HG02759 (cell line): ENCODE measurements around the gene KATNA1.

Experiments used
- ATAC-seq: cut with Tn5 transposase; IDR thresholded peaks from one replicate; pipeline ENCODE4 v1.9.1; 2021; ENCODE audit warnings: mild to moderate bottlenecking, moderate library complexity; ENCODE audit not compliant: unreplicated experiment

Gene KATNA1

DNA sequence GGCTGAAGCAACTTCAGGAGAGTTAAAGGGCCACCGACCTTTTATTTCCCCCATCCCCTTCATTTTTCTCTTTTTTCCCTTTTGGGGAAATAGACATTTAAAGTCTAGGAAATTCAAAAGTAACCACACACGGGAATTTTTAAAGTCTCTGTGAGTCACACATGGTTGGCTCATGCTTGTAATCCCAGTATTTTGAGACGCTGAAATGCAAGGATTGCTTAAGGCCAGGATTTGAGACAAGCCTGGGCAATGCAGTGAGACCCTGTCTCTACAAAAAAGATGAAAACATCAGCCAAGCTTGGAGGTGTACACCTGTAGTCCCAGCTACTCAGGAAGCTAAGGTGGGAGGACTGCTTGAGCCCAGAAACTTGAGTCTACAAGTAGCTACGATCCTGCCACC, 34.2 kb downstream of the KATNA1 start:
- ATAC-seq, result no peak

DNA sequence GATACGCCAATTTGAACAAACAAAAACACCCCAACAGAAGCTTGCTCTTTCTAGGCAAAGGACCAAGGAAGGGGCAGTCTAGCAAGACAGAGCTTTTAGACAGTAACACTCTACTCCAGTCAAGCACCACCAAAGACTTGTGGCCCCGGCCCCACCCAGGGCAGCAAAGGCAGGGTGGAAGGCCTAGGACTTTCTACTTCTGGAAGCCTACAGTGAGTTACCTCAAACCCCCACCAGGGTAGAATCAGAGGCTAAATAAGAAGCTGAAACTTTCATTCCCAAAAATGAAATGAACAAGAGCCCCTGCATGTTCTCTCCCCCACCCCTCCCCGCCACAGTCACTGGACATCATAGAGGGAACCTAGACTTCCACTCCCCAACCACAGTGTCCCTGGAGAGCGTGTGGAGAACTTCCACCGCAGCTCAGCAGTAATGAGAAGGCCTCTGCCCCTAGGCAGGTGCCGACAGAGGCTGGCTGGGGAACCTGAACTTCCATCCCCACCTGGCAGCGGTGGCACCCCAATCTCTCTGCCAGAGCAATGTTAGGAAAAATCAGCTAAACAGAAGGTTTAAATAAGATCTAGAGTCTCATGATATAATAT, 40.0 kb downstream of the KATNA1 start:
- ATAC-seq, result peak; percentile 69

DNA sequence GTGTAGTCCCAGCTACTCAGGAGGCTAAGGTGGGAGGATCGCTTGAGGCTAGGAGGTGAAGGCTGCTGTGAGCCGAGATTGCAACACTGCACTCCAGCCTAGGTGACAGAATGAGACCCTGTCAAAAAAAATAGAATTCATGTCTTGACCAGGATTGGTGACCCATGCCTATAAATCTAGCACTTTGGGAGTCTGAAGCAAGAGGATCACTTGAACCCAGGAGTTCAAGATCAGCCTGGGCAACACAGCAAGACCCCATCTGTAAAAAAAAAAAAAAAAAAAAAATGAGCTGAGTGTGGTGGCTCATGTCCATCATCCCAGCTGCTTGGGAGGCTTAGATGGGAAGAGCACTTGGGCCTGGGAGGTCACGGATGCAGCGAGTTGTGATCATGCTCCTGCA, 48.0 kb downstream of the KATNA1 start:
- no peak for ATAC-seq

DNA sequence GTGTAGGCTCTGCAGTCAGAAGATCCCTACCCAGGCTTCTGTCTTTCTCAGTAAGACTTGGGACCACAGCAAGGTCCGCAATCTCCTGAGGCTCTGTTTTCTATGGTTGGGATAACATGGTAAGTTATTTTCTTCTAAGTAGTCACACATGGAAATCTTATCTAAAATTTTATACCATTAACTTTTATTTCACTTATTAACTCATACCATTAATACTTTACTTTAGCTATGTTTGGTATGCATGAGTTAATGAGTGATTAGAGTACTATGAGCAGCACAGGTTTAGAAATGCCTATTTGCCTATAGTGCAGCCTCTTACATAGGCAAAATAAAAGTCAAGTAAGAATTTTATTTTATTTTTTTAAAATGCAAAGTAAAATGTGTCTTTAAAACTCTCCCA, 55.1 kb downstream of the KATNA1 start:
- no peak for ATAC-seq

DNA sequence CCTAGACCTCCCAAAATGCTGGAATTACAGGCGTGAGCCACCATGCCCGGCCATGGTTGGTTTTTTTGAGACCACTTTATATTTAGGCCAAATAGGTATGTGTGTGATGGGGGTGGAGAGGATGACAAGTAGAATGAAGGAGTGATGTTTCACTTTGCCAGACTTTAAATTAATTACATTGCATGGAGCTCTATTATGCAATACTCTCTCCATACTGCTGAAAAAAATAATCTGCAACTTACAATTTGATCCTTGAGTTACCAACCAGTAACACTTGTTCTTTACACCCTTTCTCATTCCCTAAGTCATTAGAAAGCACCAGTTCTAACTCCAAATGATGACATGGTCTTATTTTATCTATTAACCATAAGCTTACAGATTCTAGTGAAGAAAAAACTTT, 55.5 kb downstream of the KATNA1 start:
- ATAC-seq, result no peak

DNA sequence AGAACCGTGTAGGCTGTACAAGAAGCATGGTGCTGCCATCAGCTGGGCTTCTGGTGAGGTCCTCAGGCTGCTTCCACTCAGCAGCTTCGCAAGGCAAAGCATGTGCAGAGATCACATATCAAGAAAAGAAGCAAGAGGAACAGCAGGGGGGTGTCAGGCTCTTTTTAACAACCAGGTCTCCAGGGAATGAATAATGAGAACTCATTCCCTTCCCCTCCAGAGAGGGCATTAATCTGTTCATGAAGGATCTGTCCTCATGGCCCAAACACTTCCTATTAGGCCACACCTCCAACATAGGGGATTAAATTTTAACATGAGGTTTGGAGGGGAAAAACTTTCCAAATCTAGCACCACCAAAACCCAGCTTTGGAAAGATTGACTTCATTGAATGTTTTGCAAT, 62.4 kb downstream of the KATNA1 start:
- ATAC-seq, result no peak

DNA sequence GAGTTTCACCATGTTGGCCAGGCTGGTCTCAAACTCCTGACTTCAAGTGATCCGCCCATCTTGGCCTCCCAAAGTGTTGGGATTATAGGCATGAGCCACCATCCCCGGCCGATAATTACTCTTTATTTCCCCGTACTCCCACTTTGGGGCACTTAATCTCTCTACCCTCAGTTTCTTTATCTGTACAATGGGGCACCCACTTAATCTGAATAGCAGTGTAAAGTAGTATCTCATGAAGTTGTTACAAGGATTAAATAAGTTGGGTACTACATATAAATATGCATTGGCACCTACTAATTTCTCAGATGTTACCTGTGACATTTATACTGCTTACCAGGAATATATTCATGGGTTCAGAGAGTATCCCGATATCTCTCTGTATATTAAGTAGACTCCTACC, 67.2 kb downstream of the KATNA1 start:
- ATAC-seq, result no peak

DNA sequence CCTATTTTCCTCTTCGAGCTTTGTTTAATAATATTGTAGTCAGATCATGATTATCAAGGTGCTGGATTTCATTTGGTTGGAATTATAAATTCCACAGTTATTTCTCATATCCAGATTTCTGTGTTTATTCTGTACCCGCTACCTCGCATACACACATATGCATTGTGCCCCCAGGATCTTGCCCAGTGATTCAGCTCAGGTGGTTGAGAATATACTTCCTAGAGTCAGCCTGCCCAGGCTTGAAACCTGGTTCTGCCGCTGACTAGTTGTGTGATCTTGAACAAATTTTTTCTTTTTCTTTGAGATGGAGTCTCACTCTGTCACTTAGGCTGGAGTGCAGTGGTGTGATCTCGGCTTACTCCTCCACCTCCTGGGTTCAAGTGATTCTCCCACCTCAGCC, 67.6 kb downstream of the KATNA1 start:
- ATAC-seq, result no peak

DNA sequence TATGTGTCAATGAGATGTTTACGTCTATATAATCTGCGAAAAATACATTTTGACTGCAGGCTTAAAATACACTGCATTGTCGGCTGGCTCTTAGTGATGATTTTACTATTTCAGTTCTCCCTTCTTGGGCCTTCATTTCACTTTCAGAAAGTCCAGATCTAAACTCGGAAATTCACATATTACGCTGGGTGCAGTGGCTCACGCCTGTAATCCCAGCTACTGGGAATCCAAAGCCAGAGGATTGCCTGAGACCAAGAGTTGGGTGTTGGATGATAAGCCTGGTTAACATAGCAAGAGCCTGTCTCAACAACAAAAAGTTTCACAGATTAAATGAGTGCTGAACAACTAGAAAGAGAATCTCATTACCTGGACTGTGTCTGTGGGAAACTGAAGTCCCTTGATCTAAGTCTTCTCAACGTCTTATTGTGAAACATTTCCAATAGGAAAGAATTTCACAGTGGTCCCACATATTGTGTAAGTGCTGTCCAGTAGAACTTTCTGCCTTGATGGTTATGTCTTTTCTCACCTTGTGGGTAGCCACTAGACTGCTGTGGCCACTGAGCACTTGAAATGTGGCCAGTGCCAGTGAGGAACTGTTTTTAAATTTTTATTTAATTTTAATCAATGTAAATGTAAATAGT, 80.4 kb downstream of the KATNA1 start:
- no peak for ATAC-seq

DNA sequence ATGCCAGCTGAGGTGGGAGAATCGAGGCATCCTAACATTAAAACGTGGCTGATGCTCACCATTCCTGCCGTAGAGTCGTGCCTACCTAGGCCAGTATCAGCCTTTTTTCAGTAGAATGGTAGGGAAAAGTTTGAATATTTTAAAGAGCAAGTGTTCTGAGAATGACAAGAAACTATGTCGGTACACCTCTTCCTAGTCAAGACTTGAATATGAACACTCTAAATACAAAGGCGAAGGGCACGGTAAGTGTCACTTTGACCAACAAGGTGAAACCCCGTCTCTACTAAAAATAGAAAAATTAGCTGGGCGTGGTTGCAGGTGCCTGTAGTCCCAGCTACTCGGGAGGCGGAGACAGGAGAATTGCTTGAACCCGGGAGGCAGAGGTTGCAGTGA, 81.3 kb downstream of the KATNA1 start:
- ATAC-seq, result no peak

DNA sequence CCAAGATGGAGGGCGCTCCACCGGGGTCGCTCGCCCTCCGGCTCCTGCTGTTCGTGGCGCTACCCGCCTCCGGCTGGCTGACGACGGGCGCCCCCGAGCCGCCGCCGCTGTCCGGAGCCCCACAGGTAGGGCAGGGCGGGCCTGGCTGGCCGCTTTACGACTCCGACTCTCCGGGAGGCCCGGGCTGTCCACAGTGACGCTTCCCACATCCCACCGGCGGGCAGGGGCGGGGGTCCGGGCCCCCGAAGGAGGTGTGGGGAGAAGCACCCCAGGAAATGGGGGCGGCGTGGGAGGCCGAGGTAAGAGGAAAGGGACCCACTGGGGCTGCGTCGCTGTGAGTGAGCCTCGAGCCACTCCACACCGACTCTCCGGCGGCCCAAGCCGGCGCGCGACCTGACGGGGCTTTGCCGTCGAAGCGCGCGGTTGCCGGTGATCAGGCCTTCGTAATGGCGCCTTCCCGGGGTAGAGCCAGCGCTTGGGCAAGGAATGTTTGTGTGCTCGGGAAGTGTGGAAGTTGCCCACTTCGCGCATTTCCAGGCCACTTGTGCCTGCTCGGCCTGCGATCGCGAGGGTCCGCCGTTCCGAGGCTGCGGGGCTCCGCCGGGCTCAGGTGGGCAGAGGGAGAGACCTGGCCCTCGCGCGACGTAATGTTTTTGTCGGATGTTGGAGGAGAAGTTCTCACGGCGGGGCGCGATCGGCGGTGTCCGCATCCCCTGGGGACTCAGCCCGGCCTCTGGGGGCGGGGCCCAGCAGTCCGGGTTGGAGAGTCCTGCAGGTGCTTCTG, 81.9 kb downstream of the KATNA1 start:
- peak; percentile 22 for ATAC-seq

DNA sequence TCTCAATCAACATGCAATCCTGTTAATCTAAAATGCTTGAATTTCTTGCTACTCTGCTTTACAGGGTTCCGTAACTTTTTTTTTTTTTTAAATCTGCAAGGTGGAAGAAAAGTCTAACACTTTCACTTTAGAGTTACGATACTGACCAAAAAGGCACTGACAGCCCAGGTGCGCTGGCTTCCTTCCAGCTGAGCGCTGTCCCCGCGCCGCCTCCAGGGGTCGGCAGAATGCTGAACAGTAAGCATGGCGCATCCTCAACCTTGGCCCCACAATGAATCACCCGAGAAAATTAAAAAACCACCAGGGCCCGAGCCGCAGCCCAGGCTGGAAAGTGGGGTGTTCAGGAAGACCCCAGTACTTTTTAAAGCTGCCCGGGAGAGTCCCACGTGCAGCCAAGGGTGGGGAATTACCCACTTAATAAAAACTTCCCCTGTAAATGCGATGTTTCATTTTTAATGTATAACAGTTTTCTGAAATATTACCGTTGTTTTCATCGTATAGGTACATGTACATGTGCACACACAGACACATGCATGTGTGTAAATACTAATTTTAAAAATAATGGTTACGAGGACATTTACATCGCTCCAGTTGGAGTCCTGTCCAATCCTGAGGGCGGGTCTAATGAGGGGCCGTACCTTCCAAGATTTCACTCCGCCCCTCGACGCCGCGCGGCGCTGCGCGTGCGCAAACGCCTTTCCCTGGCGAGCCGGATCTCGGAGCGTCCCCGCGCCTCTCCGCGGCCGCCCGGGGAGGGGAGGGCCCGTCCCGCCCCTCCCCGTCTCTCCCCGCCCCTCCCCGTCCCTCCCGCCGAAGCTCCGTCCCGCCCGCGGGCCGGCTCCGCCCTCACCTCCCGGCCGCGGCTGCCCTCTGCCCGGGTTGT, 82.7 kb downstream of the KATNA1 start, which contains the start of gene GINM1:
Gene GINM1 (plus strand): TSS at position 849 of the 883 bp plus-strand sequence. CDS start 40 bp downstream, outside the sequence.
- ATAC-seq, result peak; percentile 84

DNA sequence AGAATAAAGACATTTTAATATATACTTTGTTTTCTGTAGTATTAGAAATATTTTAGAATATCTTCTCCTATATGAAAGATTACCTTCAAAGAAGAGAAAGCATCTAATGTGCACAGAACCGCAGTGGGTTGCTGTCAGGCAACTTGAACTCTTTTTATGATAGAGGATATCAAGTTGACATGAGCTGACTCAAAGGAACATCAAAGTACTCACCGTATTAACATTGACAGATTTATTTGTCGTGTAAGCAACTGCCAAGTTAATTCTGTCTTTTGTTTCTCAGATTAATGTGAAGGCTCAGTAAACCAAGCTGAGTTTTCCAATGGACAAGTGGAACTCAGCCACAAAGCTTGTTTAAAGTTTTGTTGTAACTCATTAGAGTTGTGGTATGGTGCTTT, 84.6 kb downstream of the KATNA1 start:
- ATAC-seq, result no peak

DNA sequence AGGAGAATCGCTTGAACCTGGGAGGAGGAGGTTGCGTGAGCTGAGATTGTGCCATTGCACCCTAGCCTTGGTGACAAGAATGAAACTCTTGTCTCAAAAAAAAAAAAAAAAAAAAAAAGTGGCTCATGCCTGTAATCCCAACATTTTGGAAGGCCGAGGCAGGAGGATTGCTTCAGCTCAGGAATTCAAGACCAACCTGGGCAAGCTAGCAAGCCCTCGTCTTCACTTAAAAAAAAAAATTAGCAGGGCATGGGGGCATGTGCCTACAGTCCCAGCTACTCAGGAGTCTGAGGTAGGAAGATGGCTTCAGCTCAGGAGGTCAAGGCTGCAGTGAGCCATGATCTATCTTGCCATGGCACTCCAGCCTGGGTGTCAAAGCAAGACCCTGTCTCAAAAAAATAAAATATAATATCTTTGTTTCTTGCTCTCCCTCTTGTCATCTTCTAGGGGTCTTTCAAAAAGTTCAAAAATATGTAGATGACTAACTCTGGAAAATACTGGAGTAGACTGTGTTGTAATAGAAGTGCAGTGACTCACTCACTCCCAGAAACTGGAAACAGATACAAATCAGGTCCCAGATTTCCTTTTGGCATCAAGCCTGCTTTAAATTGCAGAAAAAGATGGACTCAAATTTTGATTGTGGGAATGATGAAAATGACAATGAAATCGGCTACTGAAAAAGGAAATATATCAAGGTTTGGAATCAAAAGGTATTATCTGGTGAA, 85.1 kb downstream of the KATNA1 start:
- no peak for ATAC-seq

DNA sequence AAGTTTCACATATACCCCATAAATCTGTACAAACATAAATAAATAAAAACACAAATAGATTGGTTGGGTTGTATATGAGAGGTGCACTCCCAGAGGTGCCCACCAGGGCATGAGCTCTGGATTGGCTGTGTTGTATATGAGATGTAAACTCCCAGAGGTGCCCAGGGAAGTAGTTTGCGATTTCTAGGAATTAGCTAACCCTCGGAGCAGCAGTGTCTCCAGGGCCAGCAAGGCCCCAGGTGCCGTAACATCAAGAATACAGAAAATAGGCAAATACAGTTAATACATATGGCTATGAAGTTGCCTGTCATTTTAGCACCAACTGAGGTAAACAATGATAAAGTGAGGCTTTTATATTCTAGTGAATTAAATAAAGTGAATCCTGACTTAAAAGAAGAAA, 87.8 kb downstream of the KATNA1 start:
- no peak for ATAC-seq

DNA sequence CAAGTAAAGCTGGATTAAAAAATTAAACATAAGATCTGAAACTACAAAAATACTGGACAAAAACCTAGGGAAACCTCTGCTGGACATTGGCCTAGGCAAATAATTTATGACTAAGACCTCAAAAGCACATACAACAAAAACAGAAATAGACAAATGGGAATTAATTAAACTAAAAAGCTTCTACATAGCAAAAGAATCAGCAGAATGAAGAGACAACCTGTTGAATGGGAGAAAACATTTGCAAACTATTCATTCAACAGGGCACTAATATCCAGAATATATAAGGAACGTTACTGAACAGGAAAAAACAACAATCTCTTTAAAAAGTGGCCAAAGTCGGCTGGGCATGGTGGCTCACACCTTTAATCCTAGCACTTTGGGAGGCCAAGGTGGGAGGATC, 89.1 kb downstream of the KATNA1 start:
- no peak for ATAC-seq

DNA sequence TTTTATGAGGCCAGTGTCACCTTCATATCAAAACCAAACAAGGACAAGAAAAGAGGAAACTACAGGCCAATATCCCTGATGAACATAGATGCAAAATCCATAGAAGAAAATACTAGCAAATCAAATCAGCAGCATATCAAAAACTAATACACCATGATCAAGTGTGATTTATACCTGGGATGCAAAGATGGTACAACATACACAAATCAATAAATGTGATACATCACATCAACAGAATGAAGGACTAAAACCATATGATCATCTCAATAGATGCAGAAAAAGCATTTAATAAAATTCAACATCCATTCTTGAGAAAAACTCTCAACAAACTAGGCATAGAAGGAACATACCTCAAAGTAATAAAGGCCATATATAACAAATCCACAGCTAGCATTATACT, 90.5 kb downstream of the KATNA1 start:
- ATAC-seq, result no peak

DNA sequence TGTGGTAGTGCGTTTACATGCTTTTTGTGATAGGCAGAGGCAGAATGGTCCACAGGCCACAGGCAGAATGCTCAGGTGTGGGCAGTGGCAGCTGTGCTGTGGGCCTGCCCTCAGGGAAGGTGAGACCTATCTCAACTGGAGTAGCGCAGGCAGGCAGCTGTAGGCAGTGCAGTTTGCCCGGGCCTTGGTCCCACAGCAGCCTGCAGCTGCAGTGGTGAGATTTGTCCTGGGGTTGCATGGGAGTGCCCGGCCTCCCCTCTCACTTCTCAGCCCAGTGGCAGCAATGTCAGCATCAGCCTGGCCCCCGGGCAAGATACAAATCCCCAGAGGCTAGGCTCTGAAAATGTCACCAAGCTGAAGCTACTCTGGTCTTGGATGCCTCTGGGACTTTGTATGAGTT, 96.6 kb downstream of the KATNA1 start:
- ATAC-seq, result no peak

DNA sequence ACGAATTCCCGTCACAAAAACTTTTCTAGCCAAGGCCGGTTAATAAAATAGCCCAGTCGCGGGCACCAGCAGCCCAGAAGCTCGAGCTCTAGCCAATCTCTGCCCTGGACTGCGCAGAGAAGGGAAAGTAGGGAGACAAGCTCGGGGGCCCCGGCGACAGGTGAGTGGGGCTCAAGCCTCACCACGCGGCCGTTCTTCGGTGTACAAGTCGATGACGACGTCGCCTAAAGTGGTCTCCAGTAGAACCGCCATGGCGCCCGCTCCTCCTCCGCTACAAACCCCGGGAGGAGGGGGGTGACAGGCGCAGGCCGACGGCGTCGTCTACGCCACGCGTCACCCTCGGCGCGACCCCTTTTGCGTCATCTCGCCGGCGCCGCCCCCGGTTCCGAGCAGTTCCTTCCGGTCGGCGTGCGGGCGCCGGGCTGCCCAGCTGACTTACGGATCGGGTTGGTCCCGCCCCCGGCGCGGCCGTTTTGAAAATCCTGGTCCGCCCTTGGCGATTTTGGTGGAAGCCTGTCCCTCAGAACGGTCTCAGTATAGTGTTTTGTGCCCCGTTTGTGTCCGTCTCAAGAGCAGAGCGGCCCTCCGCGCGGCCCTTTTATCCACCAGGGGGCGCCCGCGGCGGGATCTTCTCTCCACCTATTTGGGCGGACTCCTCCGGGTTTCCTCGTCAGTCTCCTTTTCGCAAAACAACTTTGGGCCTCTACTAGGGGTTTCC, 102.6 kb downstream of the KATNA1 start, which contains the start of gene PPIL4:
Gene PPIL4 (minus strand): TSS at position 290 of the 718 bp plus-strand sequence. CDS start 38 bp downstream, at position 252.
- ATAC-seq, result peak; percentile 96

DNA sequence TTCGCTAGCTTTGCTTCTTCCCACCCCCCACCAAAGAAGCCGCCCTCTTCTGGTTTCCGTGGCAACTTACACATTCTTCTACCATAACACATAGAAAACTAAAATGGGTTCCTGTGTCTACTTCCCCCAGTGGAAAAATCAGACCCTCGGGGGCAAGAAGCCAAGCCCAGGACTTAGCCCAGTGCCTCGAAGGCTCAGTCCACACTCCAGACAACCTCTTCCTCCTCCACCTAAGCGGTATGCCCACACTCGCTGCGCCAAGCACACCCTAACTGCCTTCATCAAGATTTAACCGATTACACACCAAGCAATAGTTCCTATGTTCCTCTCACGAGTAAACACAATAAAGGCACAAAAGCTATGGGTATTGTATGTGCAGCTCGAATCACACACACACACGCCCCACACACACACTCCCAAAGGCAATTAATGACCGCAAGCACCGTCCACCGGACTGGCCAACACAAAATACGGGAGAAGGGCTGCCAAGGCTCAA, 103.2 kb downstream of the KATNA1 start:
- ATAC-seq, result no peak
